TTC549 (cell line): ENCODE measurements around the gene THSD4.
"Not testable (repeated sequence)": the region's sequence is repeated elsewhere in the genome, so short reads cannot be mapped to it uniquely, and the experiment has no call there.

ENCODE experiments used
- FAIRE-seq: peaks from 2 replicates; lab custom pipeline; 2012; peaks lifted over from hg19 to GRCh38; lab: Jason Lieb, UNC

THSD4 gene

DNA sequence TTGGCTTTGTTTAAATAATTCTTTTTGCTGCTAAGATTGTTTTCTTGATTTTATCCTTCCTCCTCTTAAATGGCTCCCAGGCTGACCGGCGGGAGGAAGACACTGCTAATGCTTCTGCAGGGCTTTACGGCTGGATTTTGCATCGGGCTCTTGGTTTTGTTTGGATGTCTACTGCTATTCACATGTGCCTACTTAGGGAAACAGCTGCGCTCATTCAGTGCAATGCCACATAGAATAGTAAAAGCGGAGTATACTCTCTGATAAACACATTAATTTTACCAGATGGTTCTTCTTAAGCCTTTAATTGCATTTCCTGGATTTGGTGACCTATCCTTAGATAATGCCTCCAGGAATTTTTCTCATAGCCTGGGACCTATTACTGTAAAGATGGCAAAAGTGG lies 146.6 kb downstream of the THSD4 start:
- FAIRE-seq: no peak

DNA sequence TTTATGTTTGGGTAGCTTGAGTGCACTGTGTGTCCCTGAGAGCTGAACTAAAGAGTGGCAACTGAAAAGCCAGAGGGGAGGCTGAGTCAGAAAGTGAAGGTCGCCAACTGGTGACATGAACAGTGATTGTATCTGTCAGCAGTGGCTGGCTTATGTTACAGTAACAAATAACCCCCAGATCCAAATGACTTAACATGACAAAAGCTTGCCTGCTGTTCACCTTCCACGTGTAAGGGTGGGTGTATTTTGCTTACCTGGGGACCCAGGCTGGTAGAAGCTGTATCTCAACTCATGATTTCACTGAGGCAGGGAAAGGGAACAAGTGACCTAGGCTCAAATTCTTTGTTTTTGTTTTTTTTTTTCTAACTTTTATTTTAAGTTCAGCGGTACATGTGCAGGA lies 147.3 kb downstream of the THSD4 start:
- no peak for FAIRE-seq

DNA sequence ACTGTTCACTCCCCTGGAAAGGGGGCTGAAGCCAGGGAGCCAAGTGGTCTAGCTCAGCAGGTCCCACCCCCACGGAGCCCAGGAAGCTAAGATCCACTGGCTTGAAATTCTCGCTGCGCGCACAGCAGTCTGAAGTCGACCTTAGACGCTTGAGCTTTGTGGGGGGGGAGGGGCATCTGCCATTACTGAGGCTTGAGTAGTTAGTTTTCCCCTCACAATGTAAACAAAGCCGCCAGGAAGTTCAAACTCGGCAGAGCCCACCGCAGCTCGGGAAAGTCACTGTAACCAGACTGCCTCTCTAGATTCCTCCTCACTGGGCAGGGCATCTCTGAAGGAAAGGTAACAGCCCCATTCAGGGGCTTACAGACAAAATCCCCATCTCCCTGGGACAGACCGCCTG lies 150.3 kb downstream of the THSD4 start:
- FAIRE-seq: not testable (repeated sequence)

DNA sequence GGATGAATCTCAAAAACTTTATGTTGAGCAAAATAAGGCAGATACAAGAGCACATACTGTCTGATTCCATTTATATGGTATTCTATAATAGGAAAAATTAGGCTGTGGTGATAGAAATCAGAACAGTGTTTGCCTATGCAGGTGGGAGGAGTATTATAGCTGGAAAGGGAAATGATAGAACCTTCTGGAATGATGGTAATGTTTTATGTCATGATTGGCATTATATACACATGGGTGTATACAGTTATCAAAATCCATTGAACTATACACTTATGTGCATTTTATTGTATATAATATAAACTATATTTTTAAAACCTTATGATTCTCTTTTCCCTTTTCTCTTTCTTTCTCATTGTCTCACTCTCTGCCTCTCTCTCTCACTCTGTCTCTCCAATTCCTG lies 156.1 kb downstream of the THSD4 start:
- no peak for FAIRE-seq

DNA sequence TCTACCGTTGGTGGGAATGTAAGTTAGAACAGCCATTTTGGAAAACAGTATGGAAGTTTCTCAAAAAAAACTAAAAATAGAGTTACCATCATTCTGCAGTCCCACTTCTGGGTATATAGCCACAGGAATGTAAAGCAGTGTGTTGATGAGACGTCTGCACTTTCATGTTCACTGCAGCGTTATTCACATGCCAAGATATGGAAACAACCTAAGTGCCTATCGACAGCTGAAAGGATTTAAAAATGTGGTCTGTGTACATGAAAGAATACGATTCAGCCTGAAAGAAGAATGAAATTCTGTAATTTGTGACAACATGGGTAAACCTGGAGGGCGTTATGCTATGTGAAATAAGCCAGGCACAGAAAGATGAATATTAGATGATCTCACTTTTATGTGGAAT lies 157.7 kb downstream of the THSD4 start:
- FAIRE-seq: no peak

DNA sequence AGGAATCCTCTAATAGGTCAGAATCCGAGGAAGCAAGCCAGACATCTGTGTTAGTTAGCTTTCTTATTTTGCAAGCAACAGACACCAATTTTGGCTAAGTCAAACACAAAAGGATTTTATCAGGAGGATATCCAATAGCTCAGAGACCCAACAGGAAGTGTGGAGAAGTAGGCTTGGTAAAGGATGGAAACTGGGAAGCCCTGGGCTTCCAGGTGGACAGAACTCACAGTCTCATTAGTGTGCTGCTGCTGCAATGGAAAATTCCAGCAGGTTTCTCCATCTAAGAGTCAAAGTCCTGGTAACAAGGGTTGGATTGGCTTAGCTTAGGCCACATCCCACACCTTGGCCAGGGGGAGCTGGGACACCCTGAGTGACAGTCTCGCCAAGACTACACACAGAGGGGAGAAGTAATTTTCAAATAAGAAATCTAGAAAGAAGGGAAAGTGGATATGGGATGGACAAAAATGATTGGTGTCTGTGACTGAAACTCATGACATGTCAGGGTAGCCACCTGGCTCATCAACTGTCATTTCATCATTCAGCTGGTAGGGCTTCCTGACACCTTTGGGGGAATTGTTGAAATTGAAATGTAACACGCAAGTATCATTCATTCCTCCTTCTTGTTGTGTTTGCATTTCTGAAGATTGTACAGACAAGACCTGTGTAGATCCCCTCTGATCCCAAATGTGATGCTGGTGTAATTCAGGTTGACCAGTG lies 158.6 kb downstream of the THSD4 start:
- no peak for FAIRE-seq

DNA sequence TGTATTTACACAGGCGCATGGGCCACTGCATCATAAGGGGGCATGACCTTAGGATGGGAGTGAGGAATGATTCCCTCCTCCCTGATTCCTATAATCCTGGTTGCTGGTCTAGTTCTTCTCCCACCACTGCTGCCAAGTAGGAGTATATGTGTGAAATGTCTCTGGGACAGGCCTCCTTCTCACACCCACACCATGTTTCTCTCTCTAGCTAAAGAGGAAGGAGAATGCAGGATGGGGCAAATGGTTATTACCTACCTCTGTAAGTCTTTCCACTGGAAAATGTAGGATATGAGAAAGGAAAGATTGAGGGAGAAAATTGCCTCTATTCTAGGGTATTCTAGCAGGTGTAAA lies 159.2 kb downstream of the THSD4 start:
- FAIRE-seq: no peak

DNA sequence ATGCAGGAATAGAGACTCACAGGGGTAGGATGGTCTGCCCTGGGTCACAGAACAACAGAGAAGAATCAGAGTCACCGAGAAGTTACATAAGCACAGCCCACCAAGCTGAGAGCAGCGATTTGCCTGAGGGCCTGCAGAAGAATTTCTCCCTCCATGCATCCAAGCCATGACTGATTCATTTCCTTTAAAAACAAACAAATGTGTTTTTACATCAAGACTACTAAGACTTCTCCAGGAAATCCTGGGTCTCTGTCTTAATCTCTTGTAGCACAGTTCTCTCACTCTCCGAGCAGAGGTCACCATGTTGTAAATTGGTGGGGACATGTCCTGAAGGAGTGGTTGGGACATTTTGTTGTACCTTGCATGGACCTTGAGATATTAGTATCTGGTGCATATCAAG lies 159.8 kb downstream of the THSD4 start:
- no peak for FAIRE-seq

DNA sequence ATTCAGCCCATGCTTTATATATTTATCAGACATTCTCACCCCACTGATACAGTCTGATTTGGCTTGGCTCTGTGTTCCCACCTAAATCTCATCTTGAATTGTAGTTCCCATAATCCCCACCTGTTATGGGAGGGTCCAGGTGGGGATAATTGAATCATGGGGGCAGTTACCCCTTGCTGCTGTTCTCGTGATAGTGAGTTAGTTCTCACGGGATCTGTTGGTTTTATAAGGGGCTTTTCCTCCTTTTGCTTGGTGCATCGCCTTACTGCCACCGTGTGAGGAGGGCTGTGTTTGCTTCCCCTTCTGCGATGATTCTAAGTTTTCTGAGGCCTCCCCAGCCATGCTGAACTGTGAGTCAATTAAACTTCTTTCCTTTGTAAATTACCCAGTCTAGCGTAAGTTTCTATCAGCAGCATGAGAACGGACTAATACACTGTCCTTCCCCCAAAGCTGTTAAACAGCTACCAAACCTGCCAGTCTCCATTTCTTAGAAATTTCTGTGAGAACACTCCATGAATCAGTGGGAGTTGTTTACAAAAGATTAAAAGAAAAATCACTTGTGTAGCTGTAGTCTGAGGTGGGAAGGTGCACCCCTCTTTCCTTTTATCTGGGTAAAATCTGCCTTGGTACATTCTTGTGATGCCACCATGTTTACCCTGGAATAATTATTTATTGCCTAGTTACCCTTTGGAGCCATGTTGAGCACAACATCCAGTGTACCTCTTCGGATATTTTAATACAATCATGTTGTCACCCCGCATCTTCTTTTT lies 160.5 kb downstream of the THSD4 start:
- FAIRE-seq: no peak

DNA sequence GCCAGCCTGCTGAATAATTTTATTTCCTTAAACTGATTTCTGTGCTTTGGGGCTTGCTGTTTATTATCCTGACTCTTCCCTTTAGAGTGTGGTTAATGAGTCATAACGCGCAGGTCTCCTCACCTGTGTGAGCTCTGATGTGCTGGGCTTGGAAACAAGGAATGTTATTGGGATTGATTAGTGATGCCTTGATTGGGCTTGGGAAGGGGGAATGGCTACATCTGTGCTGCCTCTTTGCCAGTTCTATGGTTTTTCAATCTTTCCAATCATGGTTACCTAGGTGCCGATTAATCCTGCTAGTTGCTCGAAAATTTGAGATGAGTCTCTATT lies 161.0 kb downstream of the THSD4 start:
- no peak for FAIRE-seq

DNA sequence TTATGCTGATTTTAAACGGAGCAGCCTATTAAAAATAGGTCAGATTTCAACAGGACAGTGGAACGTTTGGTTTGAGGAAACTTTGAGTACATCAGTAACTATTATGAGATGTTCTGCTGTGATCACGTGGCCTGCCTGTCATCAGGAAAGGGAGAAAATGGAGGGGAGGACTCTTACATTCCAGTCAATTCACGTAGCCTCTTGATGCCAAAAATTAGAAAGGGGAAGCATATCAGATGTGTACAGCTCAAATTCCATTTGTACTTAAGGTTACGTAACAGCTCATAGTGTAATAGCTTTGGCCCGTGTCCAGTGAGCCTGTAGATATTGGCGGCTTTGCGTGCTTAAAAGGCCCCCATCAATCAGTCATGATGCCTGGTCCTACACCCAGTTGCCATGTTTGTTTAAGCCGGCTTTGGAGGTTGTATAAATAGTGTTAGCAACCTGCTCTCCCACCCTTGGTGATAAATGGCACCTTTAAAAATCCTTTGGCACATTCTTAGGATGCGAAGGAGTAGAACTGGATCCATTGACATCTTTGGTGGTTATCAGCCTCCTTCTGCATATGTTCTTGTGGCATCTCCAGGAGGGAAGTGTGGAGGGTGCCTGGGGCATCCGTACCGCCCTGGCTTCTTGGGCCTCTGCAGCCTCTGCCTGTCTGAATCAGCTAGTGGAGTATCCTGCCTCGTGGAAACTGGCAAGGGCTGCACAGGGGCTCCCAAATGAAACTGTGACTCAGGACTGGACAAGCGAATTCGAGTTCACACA lies 163.9 kb downstream of the THSD4 start:
- FAIRE-seq: no peak

DNA sequence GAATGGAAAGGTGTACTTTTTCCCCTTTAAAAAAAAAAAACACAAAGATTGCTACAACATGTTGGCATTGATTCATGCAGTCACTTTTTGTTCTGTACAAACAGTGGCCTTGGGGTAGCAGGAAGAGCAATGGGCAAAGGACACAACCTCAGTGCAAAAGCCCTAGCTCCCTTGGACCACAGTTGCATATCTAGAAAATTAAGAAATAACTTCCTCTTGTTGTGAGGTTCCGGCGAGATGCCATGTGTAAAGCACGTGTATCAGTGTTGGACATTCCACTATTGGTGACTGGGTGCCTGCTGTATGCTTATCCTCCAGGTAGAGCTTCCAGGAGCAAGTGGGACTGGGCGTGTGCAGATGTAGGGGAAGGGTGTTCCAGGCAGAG lies 164.5 kb downstream of the THSD4 start:
- no peak for FAIRE-seq

DNA sequence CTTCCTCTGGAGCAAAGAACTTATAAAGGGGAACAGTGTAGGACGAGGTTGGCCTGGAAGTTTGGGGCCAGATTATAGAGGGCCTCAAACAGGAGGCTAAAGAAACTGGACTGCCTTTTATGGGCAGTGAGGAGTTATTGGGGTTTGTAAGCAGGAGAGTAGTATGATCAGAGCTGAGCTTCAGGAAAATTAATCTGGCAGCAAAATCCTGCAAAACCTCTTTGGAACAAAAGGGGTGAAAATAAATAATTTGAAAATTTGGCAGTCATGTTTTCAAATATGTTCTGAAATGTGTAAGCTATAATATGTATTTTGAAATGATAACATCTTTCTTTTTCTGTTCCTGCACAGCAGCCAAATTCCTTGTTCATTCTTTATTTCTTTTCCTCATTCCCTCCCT lies 164.9 kb downstream of the THSD4 start:
- no peak for FAIRE-seq

DNA sequence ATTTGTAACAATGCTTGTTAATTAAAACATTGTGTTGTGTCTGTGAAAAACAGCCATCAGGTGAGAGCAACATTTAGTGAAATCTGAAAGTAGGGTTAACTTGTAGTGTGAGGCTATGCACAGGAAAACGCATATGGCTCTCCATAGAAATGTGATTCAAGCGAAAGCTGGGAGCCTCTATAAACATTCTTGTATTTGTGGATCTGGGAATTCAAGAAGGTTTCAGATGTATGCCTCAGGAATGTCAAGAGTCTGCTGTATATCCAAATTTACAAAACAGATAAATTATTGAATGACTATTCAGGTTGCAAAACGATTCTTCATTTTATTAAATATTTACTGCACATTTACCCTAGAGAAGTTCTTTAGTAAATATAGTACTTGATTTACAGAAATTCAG lies 166.0 kb downstream of the THSD4 start:
- FAIRE-seq: no peak

DNA sequence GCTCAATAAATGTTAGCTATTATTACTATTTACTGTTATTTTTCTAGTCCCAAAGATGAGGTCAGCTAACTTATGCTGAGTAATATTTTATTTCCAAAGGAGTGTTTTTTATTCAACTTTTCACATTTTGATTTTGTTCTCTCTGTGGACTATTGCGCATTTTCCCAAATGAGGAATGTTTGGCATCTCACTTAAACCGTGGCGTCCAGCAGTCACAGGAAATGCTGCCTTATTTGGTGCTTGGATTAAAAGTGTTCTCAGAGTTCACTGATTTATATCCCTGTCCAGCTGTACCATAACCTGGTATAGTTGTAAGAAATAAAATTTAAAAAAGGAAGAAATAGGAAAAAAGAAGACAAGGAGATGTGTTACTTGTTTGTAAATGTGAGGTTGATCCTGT lies 166.8 kb downstream of the THSD4 start:
- FAIRE-seq: no peak

DNA sequence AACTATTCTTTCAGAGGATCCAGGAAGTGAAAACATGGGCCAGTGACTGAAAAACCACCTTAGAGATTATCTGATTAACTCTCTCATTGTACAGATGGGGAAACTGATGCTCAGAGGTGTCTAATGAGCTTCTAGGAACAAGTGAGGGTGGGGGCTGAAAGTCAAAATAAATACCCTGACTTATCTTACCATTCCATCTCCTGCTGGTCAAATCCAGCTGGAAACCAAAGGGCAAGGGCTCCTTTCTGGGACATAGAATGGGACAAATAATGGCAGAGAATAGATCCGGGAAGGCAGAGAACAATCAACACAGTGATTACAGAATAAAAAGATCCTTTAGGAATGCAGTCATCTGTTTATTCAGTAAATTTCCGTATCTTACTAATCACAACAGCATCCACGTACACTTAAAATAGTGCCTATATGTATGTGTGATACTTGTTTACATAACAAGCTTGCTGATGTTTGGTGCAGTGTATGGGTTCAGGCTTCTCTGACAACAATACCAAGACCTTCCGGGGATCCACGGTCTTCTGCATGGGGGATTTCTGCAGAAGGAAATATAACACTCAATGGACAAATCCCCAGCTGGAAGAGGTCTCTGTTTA lies 173.2 kb downstream of the THSD4 start:
- no peak for FAIRE-seq

DNA sequence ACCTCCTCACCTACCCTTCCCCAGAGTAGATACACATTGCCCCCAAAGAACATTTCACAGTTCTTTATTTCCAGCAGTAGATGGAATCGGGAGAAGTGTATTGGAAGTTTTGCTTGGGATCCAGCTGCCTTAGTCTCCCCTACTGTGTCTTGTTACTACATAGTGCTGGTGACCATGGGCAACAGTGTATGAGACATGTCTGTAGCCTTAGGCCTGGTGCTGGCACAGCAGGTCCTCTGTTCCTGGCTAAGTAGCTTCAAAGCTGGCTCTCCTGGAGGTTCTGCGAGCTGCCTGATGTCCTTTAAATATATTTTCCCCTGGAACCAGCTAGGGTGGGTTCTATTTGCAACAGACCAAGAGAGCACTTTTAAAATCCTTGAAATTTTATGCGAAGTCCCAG lies 174.7 kb downstream of the THSD4 start:
- FAIRE-seq: no peak

DNA sequence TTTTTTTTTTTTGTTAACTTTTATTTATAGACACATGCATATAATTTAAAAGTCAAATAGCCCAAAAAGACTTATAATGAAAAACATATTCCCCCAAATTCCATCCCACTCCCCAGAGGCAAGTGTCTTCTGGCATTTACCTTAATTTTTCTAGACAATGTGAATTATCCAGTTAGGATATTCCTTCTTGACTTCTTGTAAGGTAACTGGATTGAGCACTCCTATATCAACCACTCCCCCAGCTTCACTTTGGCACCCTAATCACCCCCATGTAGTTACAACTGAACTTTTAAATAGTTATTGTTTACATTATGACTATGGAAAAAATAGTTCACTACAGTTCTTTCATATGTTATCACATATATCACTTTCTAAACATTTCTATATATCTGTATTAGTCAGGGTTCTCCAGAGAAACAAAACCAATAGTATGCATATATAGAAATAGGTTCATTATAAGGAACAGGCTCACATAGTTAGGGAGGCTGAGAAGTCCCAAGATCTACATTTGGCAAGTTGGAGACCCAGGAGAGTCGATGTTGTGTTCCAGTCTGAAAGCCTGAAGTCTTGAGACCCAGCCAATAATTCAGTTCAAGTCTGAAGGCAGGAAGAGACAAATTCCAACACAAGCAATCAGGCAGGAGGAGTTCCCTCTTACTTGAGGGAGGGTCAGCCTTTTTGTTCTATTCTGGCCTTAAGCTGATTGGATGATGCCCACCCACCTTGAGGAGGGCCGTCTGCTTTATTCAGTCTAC lies 175.8 kb downstream of the THSD4 start:
- FAIRE-seq: no peak

DNA sequence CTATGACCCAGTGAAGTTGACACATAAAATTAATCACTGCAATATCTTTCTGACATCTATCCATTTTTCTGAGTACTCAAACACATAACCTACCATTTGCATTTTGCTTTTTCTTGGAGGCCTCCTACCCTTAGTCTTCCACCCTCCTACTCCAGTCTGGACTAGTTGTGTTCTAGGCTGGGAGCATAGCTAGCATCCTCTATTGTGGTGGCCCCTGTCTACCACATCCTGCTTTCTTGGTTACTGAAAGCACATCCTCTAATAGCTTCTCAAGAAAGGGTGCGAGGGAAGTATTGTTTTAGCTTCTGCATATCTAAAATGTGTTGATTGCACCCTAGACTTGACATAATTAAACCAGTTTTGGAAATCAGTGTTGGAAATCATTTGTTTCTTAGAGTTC lies 176.5 kb downstream of the THSD4 start:
- FAIRE-seq: no peak

DNA sequence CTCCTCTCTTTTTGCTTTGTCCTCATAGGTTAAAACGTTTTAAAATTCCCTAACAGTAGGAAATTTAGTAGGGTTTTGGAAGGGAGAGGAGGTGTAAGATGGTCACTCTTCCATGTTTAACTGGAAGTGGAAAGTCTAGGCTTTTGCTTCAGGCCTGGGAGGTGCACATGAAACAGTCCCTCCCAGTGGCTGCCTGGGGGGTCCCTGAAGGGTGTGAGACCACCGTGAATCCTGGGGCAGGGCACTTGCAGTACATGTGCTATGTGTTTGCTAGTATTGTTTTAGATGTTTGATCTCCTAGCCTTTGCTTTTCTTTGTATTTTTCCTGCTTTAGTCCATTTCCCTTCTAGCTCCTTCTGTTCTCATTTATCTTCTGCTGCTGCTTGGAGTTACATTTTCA lies 178.5 kb downstream of the THSD4 start:
- no peak for FAIRE-seq

DNA sequence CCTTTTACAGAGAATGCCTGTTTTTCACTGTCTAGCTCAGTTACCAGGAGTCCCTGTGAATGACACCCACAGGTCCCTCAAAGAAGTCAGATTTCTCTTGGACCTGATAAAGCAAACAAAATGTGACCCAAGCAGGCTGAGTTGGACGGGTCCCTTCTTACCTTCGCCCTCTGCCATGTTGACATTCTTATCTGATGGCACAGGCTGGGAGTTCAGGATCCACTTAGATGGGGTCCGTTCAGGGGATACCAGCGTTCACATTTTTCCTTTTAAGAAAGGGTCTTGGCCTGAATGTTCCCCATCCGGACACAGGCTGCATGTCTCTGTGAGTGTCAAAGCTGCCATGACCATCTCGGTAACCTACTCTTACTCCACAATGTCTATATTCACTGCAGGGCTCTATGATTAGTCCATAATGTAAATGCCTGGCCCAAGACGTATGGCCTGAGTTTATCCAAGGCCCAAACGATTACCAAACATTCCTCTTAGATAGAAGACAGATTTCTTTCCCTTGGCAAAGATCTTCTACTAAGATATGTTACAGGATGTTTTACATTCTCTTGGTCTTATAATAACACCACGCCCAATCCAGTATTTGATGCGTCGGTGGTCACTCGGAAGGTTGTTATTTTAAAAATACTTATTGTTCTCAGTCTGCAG lies 179.1 kb downstream of the THSD4 start:
- FAIRE-seq: no peak
